Measurements from ENCODE around the gene ZNF320.

- no peak for TF ChIP-seq CTCF (IDR thresholded peaks at IDR 0.05)
- no peak for TF ChIP-seq POLR2A (IDR thresholded peaks at IDR 0.05)
These were observed 41.3 kb upstream of the ZNF320 start for GRCh38 chr19:52938761-52939160.

Measured in adrenal gland (tissue), 5 donors.